Measurements from ENCODE around the gene DDA1. TPM values are rescaled to one million over a fixed set of nuclear protein-coding genes. Genes with fewer than 3 reads are reported as not detected.

Gene DDA1
- total and polyA plus RNA-seq, 9 of the 15 experiments (the other 6 are each of a cell fraction or from before 2014, with no cell fraction given), result 1.4 to 83.8 (median 33.8) TPM

DNA sequence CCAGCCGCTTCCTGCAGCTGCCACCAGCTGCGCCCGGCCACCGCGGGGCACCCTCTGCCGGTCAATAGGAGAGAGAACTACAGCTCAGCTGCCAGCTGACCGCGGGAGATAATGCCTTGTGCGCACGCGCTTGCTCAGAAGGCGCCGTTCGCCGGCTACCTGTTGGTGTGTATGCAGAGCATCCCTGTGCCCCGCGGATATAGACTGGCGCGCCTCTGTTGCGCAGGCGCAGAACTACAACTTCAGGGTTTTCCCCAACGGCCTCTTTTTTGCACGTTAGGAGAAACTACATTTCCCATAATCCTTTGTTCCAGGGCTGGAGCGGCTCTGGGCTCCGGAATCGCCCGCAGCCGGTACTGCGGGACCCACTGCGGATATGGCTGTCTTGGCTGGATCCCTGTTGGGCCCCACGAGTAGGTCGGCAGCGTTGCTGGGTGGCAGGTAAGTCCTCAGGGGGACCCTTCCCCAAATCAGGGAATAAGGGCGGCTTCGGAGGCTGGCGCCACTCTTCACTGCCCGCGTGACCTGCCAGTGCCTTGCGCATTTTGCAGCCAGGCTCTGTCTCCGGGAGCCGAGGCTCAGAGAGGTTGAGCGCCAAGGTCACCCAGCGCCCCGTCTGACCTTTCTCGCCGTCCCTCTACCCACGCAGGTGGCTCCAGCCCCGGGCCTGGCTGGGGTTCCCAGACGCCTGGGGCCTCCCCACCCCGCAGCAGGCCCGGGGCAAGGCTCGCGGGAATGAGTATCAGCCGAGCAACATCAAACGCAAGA lies 3.7 kb upstream of the DDA1 start, which contains the start of gene MRPL34 (continued):
- TF ChIP-seq, protein P1, sequence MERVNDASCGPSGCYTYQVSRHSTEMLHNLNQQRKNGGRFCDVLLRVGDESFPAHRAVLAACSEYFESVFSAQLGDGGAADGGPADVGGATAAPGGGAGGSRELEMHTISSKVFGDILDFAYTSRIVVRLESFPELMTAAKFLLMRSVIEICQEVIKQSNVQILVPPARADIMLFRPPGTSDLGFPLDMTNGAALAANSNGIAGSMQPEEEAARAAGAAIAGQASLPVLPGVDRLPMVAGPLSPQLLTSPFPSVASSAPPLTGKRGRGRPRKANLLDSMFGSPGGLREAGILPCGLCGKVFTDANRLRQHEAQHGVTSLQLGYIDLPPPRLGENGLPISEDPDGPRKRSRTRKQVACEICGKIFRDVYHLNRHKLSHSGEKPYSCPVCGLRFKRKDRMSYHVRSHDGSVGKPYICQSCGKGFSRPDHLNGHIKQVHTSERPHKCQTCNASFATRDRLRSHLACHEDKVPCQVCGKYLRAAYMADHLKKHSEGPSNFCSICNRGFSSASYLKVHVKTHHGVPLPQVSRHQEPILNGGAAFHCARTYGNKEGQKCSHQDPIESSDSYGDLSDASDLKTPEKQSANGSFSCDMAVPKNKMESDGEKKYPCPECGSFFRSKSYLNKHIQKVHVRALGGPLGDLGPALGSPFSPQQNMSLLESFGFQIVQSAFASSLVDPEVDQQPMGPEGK (CRISPR knock-in tag; IDR thresholded peaks at IDR 0.05; ENCODE audit: borderline replicate concordance), result no peak
- TF ChIP-seq SIN3A (IDR thresholded peaks at IDR 0.05; ENCODE audit: borderline replicate concordance in 2 of 2, control insufficient read depth in 1 of 2, low read depth in 2 of 2, low read length in 2 of 2) (peak in 1 of 2 experiments; percentile 40; a peak in 1 of 4 replicates), ARNT (IDR thresholded peaks at IDR 0.05) (no peak), XRCC5 (IDR thresholded peaks at IDR 0.05; ENCODE audit: low read depth, low read length) (peak; percentile 95), SIN3B (IDR thresholded peaks at IDR 0.05; ENCODE audit: low read depth) (no peak; the same call in 1 of the 2 replicates), FOXA3 (CRISPR knock-in tag; conservative IDR thresholded peaks at IDR 0.05 in 1 of 2, IDR thresholded peaks at IDR 0.05 in 1 of 2) (no peak; a peak in 1 of 4 replicates), ZNF347 (CRISPR knock-in tag; IDR thresholded peaks at IDR 0.05; ENCODE audit: low read depth) (no peak), NCOR1 (IDR thresholded peaks at IDR 0.05) (no peak), MAFG (tag; conservative IDR thresholded peaks at IDR 0.05) (no peak), ZBTB17 (CRISPR knock-in tag; IDR thresholded peaks at IDR 0.05) (peak; percentile 88), C11orf30 (IDR thresholded peaks at IDR 0.05; ENCODE audit: low read depth) (no peak), CBX1 (IDR thresholded peaks at IDR 0.05; ENCODE audit: low read depth) (no peak; the same call in 1 of the 2 replicates), MAZ (CRISPR knock-in tag; conservative IDR thresholded peaks at IDR 0.05 in 1 of 2, IDR thresholded peaks at IDR 0.05 in 1 of 2) (peak; percentile 26 to 33), ZBTB8A (IDR thresholded peaks at IDR 0.05; ENCODE audit: partially characterized antibody) (no peak), TCF7 (IDR thresholded peaks at IDR 0.05; ENCODE audit: borderline replicate concordance) (no peak), TFAM (CRISPR knock-in tag; conservative IDR thresholded peaks at IDR 0.05) (no peak), CBX2 (IDR thresholded peaks at IDR 0.05; ENCODE audit: insufficient read depth, low read length, poor library complexity, severe bottlenecking) (no peak), COPS2 (conservative IDR thresholded peaks at IDR 0.05) (no peak)
- TF ChIP-seq, protein P2, sequence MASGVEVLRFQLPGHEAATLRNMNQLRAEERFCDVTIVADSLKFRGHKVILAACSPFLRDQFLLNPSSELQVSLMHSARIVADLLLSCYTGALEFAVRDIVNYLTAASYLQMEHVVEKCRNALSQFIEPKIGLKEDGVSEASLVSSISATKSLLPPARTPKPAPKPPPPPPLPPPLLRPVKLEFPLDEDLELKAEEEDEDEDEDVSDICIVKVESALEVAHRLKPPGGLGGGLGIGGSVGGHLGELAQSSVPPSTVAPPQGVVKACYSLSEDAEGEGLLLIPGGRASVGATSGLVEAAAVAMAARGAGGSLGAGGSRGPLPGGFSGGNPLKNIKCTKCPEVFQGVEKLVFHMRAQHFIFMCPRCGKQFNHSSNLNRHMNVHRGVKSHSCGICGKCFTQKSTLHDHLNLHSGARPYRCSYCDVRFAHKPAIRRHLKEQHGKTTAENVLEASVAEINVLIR (CRISPR knock-in tag; IDR thresholded peaks at IDR 0.05), result no peak
- TF ChIP-seq, protein P3, sequence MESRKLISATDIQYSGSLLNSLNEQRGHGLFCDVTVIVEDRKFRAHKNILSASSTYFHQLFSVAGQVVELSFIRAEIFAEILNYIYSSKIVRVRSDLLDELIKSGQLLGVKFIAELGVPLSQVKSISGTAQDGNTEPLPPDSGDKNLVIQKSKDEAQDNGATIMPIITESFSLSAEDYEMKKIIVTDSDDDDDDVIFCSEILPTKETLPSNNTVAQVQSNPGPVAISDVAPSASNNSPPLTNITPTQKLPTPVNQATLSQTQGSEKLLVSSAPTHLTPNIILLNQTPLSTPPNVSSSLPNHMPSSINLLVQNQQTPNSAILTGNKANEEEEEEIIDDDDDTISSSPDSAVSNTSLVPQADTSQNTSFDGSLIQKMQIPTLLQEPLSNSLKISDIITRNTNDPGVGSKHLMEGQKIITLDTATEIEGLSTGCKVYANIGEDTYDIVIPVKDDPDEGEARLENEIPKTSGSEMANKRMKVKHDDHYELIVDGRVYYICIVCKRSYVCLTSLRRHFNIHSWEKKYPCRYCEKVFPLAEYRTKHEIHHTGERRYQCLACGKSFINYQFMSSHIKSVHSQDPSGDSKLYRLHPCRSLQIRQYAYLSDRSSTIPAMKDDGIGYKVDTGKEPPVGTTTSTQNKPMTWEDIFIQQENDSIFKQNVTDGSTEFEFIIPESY (CRISPR knock-in tag; IDR thresholded peaks at IDR 0.05), result peak; percentile 72; the same call in 1 of the 2 replicates
- TF ChIP-seq, protein P4, sequence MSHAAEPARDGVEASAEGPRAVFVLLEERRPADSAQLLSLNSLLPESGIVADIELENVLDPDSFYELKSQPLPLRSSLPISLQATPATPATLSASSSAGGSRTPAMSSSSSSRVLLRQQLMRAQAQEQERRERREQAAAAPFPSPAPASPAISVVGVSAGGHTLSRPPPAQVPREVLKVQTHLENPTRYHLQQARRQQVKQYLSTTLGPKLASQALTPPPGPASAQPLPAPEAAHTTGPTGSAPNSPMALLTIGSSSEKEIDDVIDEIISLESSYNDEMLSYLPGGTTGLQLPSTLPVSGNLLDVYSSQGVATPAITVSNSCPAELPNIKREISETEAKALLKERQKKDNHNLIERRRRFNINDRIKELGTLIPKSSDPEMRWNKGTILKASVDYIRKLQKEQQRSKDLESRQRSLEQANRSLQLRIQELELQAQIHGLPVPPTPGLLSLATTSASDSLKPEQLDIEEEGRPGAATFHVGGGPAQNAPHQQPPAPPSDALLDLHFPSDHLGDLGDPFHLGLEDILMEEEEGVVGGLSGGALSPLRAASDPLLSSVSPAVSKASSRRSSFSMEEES (CRISPR knock-in tag; IDR thresholded peaks at IDR 0.05), result peak; percentile 1; the same call in 1 of the 2 replicates

All from K562 (cell line).